Measurements from ENCODE around the gene TOR1A. TPM values are rescaled to one million over a fixed set of nuclear protein-coding genes. Genes with fewer than 3 reads are reported as not detected.

TOR1A gene
- total RNA-seq, 3 donors from 2014 or later, result 30.8 to 35.8 (median 35.2) TPM

DNA sequence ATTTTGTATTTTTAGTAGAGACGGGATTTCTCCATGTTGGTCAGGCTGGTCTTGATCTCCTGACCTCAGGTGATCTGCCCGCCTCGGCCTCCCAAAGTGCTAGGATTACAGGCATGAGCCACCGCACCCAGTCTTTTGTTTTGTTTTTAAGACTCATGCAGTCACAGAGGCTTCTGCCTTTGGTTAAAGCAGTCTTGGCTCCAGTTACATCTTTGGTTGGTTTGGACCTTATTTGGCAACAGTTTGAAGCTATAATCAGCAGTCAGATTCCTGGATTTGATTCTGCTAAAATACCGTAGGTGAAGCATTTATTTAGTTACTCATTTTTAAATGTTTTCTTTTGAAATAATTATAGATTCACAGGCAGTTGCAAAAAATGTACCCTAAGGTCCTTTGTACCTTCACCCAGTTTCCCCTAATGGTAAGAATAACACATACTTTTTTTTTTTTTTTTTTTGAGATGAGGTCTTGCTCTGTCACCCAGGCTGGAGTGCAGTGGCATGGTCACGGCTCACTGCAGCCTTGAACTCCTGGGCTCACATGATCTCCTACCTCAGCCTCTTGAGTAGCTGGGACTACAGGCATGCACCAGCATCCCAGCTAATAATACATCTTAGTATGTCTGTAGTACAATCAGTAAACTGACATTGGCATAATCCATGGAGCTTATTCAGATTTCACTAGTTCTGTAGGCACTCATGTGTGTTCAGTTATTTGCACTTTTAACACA is 27.1 kb upstream of the TOR1A start:
- Histone ChIP-seq H3K4me1 (ENCODE audit: low read depth) (no peaks in the 10 kb centered on the region), H3K9me3 (no peaks in the 10 kb centered on the region), H3K4me3 (no peak overlapping the region), H3K36me3 (ENCODE audit: low read depth) (no peaks in the 10 kb centered on the region)
- DNase-seq (no peak), ATAC-seq (no peak)
- intact Hi-C loops (cut with DNase I, micrococcal nuclease), result no loop called here
- TF ChIP-seq, protein P1, sequence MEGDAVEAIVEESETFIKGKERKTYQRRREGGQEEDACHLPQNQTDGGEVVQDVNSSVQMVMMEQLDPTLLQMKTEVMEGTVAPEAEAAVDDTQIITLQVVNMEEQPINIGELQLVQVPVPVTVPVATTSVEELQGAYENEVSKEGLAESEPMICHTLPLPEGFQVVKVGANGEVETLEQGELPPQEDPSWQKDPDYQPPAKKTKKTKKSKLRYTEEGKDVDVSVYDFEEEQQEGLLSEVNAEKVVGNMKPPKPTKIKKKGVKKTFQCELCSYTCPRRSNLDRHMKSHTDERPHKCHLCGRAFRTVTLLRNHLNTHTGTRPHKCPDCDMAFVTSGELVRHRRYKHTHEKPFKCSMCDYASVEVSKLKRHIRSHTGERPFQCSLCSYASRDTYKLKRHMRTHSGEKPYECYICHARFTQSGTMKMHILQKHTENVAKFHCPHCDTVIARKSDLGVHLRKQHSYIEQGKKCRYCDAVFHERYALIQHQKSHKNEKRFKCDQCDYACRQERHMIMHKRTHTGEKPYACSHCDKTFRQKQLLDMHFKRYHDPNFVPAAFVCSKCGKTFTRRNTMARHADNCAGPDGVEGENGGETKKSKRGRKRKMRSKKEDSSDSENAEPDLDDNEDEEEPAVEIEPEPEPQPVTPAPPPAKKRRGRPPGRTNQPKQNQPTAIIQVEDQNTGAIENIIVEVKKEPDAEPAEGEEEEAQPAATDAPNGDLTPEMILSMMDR (IDR thresholded peaks at IDR 0.05), result no peak

DNA sequence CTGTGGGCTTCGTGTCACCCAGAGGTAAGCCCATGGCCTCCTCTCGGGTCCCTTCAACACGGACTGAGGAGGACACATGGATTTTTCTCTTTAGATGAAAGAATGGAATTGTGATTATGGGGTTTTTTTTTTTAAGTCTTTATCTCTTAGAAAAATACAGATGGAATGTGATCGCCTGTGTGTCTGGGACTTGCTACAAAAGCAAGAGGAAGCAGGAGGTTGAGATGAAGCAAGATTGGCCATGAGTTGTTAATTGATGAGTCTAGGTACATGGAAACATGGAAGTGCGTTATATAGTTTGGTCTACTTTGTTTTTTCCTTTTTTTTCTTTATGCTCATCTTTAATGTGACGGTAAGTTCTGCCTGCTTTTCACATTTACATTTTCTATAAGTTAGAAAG is 26.0 kb upstream of the TOR1A start:
- DNase-seq (no peak), ATAC-seq (no peak)
- Histone ChIP-seq H3K36me3 (ENCODE audit: low read depth) (no peaks in the 10 kb centered on the region), H3K4me3 (no peak overlapping the region), H3K4me1 (ENCODE audit: low read depth) (no peaks in the 10 kb centered on the region), H3K9me3 (no peaks in the 10 kb centered on the region)
- TF ChIP-seq, protein P1 (IDR thresholded peaks at IDR 0.05), result no peak
- intact Hi-C loops (cut with DNase I, micrococcal nuclease), result no loop called here

DNA sequence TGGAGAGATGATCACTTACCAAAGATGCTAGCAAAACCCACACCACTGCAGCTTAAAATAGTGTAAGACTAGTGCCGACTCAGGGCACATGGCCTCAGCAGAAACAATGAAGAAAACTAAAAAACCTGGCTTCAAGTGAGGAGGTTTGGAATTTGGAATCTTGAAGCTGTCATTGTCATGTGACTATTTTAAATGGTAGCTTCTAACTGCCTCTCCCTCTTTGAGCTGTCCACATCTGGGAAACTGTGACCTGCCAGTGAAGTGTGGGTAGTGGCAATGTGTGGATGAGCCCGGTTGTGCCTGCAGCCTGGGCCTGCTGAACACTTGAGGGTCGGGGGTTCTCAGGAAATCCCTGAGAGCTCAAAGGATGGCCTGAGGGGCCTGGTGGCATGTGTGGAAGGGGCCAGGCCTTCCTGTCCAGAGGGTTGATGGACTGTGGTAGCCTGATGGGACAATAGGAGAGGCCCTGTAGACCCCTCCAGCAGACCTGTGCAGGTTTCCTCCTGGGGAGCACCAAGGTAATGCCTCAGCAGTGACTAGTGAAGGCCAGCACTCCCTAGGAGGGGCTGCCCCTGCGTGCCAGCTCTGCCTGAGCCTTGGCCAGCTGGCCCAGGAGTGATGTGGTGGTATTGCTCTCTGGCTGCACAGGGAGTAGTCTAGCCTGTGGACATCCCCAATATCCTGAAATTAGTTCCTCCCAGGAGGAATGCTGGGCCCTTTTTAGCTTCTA is 24.9 kb upstream of the TOR1A start:
- no peaks in the 10 kb centered on the region for H3K9me3 ChIP-seq
- no peak for ATAC-seq
- TF ChIP-seq, protein P1 (IDR thresholded peaks at IDR 0.05), result no peak
- no peak for DNase-seq
- no peaks in the 10 kb centered on the region for H3K4me1 ChIP-seq (ENCODE audit: low read depth)
- no peaks in the 10 kb centered on the region for H3K36me3 ChIP-seq (ENCODE audit: low read depth)
- intact Hi-C loops (cut with DNase I, micrococcal nuclease), result no loop called here
- H3K4me3 ChIP-seq, result no peak overlapping the region

DNA sequence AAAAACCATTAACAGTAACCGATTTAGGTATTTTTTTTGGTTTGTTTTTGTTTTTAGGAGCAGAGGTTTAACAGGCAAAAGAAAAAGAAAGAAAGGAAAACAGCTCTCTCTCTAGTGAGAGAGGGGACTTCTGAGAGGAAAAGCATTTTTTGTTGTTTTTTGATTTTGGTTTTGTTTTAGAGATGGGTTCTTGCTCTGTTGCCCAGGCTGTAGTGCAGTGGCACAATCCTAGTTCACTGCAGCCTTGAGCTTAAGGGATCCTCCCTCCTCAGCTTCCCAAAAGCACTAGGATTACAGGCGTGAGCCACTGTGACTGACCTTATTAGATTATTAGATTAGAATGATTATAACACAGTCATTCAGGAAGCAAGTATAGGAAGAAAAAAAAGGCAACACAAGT is 21.4 kb upstream of the TOR1A start:
- ATAC-seq (no peak), DNase-seq (no peak)
- TF ChIP-seq, protein P1 (IDR thresholded peaks at IDR 0.05), result no peak
- Histone ChIP-seq H3K9me3 (no peaks in the 10 kb centered on the region), H3K4me1 (ENCODE audit: low read depth) (no peaks in the 10 kb centered on the region), H3K36me3 (ENCODE audit: low read depth) (no peaks in the 10 kb centered on the region), H3K4me3 (no peak overlapping the region)
- intact Hi-C loops (cut with DNase I, micrococcal nuclease), result no loop called here

DNA sequence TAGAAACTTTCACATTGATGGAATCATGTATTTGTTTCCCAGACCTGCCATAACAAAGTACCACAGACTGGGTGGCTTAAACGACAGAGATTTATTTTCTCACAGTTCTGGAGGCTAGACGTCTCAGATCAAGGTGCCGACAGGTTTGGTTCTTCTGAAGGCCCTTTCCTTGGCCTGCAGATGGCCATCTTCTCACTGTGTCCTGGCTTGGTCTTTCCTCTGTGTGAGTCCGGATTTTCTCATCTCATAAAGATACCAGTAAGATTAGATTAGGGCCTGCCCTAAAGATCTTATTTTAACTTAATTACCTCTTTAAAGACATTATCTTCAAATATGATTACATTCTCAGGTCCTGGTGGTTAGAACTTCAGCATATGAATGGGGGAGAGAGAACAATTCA is 17.1 kb upstream of the TOR1A start:
- peaks cover 12% of the 10 kb centered on the region for H3K4me1 ChIP-seq (ENCODE audit: low read depth)
- H3K9me3 ChIP-seq, result no peaks in the 10 kb centered on the region
- H3K4me3 ChIP-seq, result no peak overlapping the region
- no peaks in the 10 kb centered on the region for H3K36me3 ChIP-seq (ENCODE audit: low read depth)
- DNase-seq (no peak), ATAC-seq (no peak)
- intact Hi-C loops (cut with DNase I, micrococcal nuclease), result no loop called here
- TF ChIP-seq, protein P1 (IDR thresholded peaks at IDR 0.05), result no peak
